Muscle of leg (tissue), 11 donors: ENCODE results near the gene MAP2K7. TPM values are rescaled to one million over a fixed set of nuclear protein-coding genes. Genes with fewer than 3 reads are reported as not detected.

ENCODE experiments used
- DNase-seq: peaks from one replicate; pipeline ENCODE4 v3.0.0; 2013
- H3K27ac ChIP-seq: one replicate; pipeline ENCODE4 v1.5.1; 2013; ENCODE audit warnings: mild to moderate bottlenecking, low read length, control low read depth
- H3K27me3 ChIP-seq: one replicate; pipeline ENCODE4 v1.6.1; 2013; ENCODE audit warnings: low read length; ENCODE audit not compliant: control insufficient read depth, insufficient read depth
- H3K36me3 ChIP-seq: one replicate; pipeline ENCODE4 v1.6.1; 2013; ENCODE audit warnings: low read length; ENCODE audit not compliant: control insufficient read depth, insufficient read depth
- H3K4me1 ChIP-seq: one replicate; pipeline ENCODE4 v1.6.1; 2013; ENCODE audit warnings: low read length; ENCODE audit not compliant: control insufficient read depth, insufficient read depth
- H3K4me3 ChIP-seq: one replicate; pipeline ENCODE4 v1.5.1; 2013; ENCODE audit warnings: low read length, control low read depth
- H3K9me3 ChIP-seq: replicated peaks from 2 replicates; pipeline ENCODE4 v1.6.1; 2013; ENCODE audit warnings: low read depth, low read length; ENCODE audit not compliant: control insufficient read depth
- WGBS: methylation state at CpG from one replicate; pipeline ENCODE4 v1.1.5; 2013; ENCODE audit warnings: missing lambda C conversion rate; ENCODE audit not compliant: insufficient coverage; 5-methylcytosine and 5-hydroxymethylcytosine counted together
- polyA plus RNA-seq, 8 donors: library from polyadenylated mRNA; unstranded; fragments of 120-200 nt; gene quantifications; one replicate each; pipeline versions ENCODE4 v1.2.1 to v1.2.3, GENCODE V29; 2013; ENCODE audit warnings: inconsistent platforms in 1 of 8, low replicate concordance in 1 of 8; ENCODE audit not compliant: insufficient read length in 8 of 8, insufficient read depth in 1 of 8
- total RNA-seq: library from RNA; stranded (reverse); fragments of 120-200 nt; gene quantifications from one replicate; pipeline ENCODE4 v1.2.4, GENCODE V29; 2013

The MAP2K7 gene
- total and polyA plus RNA-seq, 9 donors: 8.0 to 26.9 (median 23.1) TPM

GRCh38 chr19:7898967-7899366 is 4.7 kb upstream of the MAP2K7 start:
- Histone ChIP-seq H3K27ac (no peak overlapping the region), H3K27me3 (no peaks in the 10 kb centered on the region), H3K4me1 (peaks cover 21% of the 10 kb centered on the region), H3K36me3 (no peaks in the 10 kb centered on the region), H3K9me3 (no peaks in the 10 kb centered on the region), H3K4me3 (no peak overlapping the region)
- DNase-seq: no peak
- 95% methylated on average over 15 of the region's 16 CpGs for WGBS

- H3K36me3 ChIP-seq: no peaks in the 10 kb centered on the region
- DNase-seq: no peak
- H3K9me3 ChIP-seq: no peaks in the 10 kb centered on the region
- WGBS: 87% methylated on average over 34 of the region's 34 CpGs
- no peak overlapping the region for H3K4me3 ChIP-seq
- no peak overlapping the region for H3K27ac ChIP-seq
- no peaks in the 10 kb centered on the region for H3K27me3 ChIP-seq
- H3K4me1 ChIP-seq: peaks cover 26% of the 10 kb centered on the region
These were observed 3.8 kb upstream of the MAP2K7 start for GRCh38 chr19:7899751-7900378.

DNA sequence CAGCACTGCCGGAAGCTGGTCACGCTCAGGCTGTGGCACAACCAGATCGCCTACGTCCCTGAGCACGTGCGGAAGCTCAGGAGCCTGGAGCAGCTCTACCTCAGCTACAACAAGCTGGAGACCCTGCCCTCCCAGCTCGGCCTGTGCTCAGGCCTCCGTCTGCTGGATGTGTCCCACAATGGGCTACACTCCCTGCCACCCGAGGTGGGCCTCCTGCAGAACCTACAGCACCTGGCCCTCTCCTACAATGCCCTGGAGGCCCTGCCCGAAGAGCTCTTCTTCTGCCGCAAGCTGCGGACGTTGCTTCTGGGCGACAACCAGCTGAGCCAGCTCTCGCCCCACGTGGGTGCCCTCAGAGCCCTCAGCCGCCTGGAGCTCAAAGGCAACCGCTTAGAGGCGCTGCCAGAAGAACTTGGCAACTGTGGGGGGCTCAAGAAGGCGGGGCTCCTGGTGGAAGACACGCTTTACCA is 3.2 kb upstream of the MAP2K7 start:
- H3K4me1 ChIP-seq: peaks cover 32% of the 10 kb centered on the region
- no peaks in the 10 kb centered on the region for H3K27me3 ChIP-seq
- no peak overlapping the region for H3K27ac ChIP-seq
- H3K9me3 ChIP-seq: no peaks in the 10 kb centered on the region
- DNase-seq: peak; percentile 23
- peaks cover 3% of the 10 kb centered on the region for H3K36me3 ChIP-seq
- no peak overlapping the region for H3K4me3 ChIP-seq
- WGBS: 68% methylated on average over 19 of the region's 21 CpGs

DNA sequence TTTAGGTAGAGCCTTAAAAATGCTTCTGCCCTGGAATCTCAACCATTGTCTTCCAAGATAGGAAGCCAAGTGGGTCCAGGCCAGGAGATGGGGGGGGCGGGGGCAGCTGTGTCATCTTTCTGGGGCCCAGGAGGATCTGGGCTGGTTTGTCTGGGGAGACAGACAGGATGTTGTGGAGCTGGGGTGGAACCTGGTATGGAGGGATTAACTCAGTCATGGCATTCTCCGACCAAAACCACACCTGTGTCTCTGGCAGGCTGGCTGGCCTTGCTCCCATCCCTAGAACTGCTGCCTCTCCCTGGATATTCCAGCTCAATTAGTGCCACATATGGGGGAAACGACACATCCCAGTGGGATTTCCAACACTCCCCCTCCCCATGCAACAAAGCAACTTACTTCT is 2.7 kb upstream of the MAP2K7 start:
- 33% methylated on average over 1 of the region's 3 CpGs for WGBS
- peaks cover 7% of the 10 kb centered on the region for H3K36me3 ChIP-seq
- no peak for DNase-seq

DNA sequence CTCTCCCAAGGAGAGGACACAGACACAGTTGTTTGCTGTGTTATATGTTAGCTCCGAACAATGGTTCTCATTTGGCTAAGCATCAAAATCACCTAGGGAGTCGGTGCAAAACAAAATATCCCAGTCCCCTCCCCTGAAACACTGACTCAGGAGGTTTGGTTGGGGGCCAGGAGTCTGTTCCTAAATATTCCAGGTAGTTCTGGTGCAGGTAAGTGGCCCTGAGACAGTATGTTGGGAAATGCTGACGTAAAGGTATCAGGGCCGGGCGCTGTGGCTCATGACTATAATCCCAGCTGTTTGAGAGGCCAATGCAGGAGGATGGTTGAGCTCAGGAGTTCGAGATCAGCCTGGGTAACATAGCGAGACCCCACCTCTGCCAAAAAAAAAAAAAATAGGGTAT is 2.3 kb upstream of the MAP2K7 start:
- no peak overlapping the region for H3K4me3 ChIP-seq
- no peak for DNase-seq
- 96% methylated on average over 3 of the region's 7 CpGs for WGBS
- H3K4me1 ChIP-seq: peaks cover 35% of the 10 kb centered on the region
- H3K27me3 ChIP-seq: no peaks in the 10 kb centered on the region
- H3K36me3 ChIP-seq: peaks cover 11% of the 10 kb centered on the region
- no peaks in the 10 kb centered on the region for H3K9me3 ChIP-seq
- no peak overlapping the region for H3K27ac ChIP-seq

More for the DNA sequence above, 2.7 kb upstream of the MAP2K7 start:
- H3K4me1 ChIP-seq: peaks cover 35% of the 10 kb centered on the region
- H3K27ac ChIP-seq: no peak overlapping the region
- H3K27me3 ChIP-seq: no peaks in the 10 kb centered on the region
- no peak overlapping the region for H3K4me3 ChIP-seq
- H3K9me3 ChIP-seq: no peaks in the 10 kb centered on the region

GRCh38 chr19:7902796-7903243 is 857 bp upstream of the MAP2K7 start:
- DNase-seq: no peak
- H3K9me3 ChIP-seq: no peaks in the 10 kb centered on the region
- WGBS: 21% methylated on average over 10 of the region's 20 CpGs
- H3K27me3 ChIP-seq: no peaks in the 10 kb centered on the region
- peaks cover 12% of the 10 kb centered on the region for H3K36me3 ChIP-seq
- peak overlapping the region; percentile 77 for H3K4me3 ChIP-seq
- peaks cover 40% of the 10 kb centered on the region for H3K4me1 ChIP-seq
- H3K27ac ChIP-seq: peak overlapping the region; percentile 94

DNA sequence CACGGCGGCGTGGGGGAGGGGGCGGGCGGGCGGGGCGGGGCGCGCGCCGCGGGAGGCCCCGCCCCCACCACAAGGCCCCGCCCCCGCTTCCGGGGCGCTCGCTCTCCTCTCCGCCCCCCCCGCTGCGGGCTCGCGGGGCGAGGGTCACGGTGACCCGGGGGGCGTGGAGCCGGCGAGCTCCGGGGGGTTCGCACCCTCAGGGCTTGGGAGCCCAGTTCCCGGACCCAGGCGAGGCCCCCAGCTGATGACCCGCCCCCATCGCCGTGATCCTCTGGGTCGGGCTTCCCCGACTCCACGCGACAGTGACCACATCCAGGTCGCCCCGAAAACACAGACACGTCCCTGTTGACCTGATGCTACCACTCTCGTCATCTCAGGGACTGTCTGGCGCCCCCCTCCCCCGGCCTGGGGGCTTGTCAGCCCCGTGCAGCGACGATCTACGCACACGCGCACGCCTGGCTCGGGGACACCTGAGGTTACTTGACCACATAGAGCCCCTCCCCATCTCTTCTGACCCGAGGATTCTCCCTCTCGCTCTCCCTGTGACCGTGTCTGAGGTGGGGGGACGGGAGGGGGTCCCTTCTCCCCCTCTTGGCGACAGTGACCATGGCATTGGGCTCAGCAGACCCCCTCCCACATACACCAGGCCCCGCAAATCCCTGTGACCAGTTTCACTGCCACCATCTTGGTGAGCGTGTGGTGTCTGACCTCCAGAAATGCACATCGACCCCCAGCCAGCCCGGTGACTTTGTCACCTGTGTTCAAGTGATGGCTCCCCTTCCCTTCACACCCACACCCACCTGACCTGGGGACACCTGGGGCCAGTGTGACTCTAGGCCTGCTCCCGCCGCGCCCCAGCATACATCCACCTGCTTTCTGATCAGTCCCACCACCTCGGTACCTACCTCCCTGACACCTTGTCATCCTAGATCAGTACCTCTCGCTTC is 670 bp downstream of the MAP2K7 start:
- peaks cover 40% of the 10 kb centered on the region for H3K4me1 ChIP-seq
- 14% methylated on average over 44 of the region's 68 CpGs for WGBS
- H3K4me3 ChIP-seq: peak overlapping the region; percentile 84
- no peaks in the 10 kb centered on the region for H3K9me3 ChIP-seq
- peaks cover 21% of the 10 kb centered on the region for H3K36me3 ChIP-seq
- peak; percentile 68 for DNase-seq
- H3K27ac ChIP-seq: peak overlapping the region; percentile 89
- H3K27me3 ChIP-seq: no peaks in the 10 kb centered on the region

DNA sequence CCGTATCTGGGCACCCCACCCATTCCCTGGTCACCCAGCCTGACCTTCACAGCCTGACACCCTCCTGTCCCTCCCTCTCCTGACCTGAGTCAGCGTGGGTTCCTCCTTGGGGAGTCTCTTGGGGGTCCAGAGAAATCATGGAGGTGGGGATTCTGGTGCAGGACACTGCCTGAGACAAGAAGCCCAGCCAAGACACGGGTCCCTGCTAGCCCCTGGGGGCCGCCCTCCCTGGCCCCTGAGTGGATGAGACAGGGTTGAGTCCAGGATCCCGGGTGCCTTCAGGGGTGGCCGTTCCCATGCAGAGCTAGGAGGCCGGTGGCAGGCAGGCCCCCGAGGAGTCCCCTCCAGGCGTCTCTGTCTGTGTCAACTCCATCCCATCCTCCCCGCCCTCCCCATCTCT is 1.6 kb downstream of the MAP2K7 start:
- WGBS: 75% methylated on average over 6 of the region's 10 CpGs
- no peaks in the 10 kb centered on the region for H3K27me3 ChIP-seq
- H3K27ac ChIP-seq: no peak overlapping the region
- DNase-seq: peak; percentile 33
- peaks cover 40% of the 10 kb centered on the region for H3K4me1 ChIP-seq
- no peak overlapping the region for H3K4me3 ChIP-seq
- H3K9me3 ChIP-seq: no peaks in the 10 kb centered on the region
- peaks cover 26% of the 10 kb centered on the region for H3K36me3 ChIP-seq

- peaks cover 34% of the 10 kb centered on the region for H3K4me1 ChIP-seq
- DNase-seq: no peak
These were observed 2.2 kb downstream of the MAP2K7 start for GRCh38 chr19:7905859-7906258.

DNA sequence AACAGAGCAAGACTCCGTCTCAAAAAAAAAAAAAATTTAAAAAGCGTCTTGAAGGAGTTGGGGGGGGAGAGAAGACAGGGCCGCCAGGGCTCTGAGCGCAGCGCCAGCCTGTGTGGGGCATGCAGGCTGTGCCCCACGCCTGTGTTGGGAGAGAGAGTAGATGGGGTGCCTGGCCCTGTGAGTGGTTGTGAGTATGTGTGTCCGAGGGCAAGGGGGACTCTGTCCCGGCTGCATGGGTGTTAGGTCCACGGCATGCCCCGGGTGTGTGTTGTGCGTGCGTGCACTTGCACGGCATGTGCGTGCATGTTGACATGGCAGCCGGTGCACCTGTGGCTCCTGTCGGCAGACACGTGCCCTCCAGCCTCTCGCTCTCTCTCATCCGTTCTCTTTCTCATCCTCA is 3.4 kb downstream of the MAP2K7 start:
- no peaks in the 10 kb centered on the region for H3K27me3 ChIP-seq
- H3K4me1 ChIP-seq: peaks cover 28% of the 10 kb centered on the region
- no peaks in the 10 kb centered on the region for H3K9me3 ChIP-seq
- no peak overlapping the region for H3K4me3 ChIP-seq
- no peak overlapping the region for H3K27ac ChIP-seq
- peak; percentile 7 for DNase-seq
- H3K36me3 ChIP-seq: peaks cover 45% of the 10 kb centered on the region
- WGBS: 88% methylated on average over 19 of the region's 19 CpGs

More at GRCh38 chr19:7905859-7906258, 2.2 kb downstream of the MAP2K7 start:
- Histone ChIP-seq H3K27me3 (no peaks in the 10 kb centered on the region), H3K4me3 (no peak overlapping the region), H3K9me3 (no peaks in the 10 kb centered on the region), H3K27ac (no peak overlapping the region), H3K36me3 (peaks cover 32% of the 10 kb centered on the region)
- 100% methylated on average over 5 of the region's 10 CpGs for WGBS
